GM18873 (cell line): ENCODE measurements around the gene ABCF1.
"Not testable (repeated sequence)": the region's sequence is repeated elsewhere in the genome, so short reads cannot be mapped to it uniquely, and the experiment has no call there.

Experiments used
- ATAC-seq: cut with Tn5 transposase; IDR thresholded peaks from one replicate; pipeline ENCODE4 v1.9.1; 2021; ENCODE audit warnings: mild to moderate bottlenecking, moderate library complexity, moderate number of reproducible peaks; ENCODE audit not compliant: unreplicated experiment, low FRiP score

ABCF1 gene

DNA sequence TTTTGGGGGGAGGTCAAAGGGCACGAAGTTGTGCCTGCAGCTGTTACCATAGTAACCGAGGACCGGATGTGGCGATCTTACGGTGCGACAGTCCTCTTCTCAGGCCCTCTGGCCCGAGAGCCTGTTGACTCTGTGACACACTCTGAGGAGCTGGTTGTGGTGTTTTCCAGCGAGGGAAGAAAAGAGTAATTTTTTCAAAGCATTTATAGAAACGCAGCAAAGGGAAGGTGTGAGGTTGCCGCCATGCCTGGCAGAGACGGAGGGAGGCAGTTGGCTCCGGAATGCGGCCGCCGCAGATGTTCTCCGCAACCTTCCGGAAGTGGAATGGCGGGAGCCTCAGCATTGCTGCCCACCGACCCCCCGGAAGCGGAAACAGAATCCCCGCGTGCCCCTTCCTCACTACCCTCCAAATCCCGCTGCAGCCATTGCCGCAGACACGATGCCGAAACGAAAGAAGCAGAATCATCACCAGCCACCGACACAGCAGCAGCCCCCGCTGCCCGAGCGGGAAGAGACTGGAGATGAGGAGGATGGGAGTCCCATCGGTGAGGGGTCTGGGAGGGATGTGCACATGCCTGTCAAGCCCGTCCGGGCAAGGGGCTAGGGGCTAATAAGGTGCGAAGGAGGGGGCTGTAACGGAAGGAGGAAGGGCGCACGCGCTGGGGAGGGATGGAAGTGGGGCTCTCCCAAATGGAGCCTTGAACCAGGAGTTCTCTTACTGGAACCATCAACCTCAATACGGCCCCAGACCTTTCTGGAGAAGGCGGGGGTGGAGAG lies 14.1 kb upstream of the ABCF1 start, which contains the start of gene PRR3:
PRR3 (plus strand) TSS at position 390 of the 777 bp plus-strand sequence; CDS start at position 440, 50 bp downstream.
- ATAC-seq = peak; percentile 46

DNA sequence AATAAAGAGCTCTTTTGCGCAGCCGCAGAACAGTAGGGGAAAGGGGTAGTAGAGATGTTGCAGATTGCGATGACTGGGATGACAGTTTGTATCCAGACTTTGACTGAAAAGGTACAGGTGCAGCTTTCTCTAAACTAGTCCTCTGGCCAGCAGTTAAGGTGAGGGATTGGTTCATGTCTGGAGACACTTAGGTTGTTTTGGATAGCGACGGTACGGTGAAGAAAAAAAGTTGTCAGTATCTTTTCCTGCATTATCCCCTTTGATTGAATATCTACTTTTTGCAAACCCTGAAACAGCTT lies 13.6 kb upstream of the ABCF1 start:
- ATAC-seq = no peak

DNA sequence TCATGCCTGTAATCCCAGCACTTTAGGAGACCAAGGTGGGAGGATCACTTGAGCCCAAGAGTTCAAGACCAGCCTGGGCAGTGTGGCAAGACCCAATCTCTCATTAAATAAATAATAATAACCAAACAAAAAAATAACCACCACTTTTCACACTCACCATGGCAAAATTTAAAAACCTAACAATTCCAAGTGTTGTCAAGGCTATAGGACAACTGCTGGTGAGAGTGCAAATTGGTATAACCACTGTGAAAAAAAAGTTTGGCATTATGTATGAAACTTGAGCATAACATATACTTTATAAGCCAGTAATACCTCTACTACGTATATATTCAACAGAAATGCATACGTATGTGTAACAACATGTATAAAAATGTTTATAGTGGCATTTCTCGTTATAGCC lies 10.3 kb upstream of the ABCF1 start:
- no peak for ATAC-seq

DNA sequence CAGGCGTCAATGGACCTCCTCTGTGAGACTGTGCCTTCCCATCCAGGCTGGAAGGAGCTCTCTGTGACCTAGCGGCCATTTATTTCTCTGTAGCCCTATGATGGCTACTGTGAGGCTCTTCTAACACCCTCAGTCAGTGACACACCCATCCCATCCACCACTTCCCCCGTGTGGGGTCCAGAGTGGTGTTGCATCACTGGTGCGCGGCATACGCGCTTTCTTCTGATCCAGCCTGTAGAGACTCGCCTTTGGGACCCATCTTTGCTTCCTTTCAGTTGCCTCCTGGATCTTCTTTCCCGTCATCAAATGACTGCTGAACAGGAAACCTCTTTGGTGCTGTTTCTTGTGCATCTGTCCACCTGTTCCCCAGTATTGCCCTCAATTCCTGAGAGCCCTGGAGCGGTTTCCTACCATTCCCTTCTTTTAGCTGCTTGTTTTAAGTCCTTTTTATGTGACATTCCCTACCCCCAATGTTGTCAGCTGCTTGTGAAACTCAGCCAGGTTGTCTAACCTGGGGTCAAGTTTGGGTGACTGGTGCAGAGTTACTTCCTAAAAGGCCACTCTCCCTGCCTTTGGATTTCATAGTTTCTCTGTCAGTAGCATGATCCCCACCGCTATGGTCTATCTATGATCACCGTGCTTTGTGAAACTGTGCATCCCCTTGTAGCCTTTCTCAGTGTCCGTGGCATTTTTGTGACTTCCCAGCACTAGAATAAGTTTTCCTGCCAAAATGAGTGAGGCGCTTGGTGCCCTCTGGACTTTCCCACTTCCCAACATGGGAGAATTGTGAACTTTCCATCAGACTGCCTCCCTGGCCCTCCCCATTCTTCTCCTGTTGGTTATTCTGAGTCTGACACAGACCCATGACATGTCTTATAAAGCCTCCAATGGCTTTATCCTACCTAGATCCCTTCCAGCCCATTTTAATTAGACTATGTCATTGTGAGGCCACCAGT lies 8.5 kb upstream of the ABCF1 start:
- no peak for ATAC-seq

GRCh38 chr6:30564114-30564513 lies 7.1 kb upstream of the ABCF1 start:
- ATAC-seq = no peak

DNA sequence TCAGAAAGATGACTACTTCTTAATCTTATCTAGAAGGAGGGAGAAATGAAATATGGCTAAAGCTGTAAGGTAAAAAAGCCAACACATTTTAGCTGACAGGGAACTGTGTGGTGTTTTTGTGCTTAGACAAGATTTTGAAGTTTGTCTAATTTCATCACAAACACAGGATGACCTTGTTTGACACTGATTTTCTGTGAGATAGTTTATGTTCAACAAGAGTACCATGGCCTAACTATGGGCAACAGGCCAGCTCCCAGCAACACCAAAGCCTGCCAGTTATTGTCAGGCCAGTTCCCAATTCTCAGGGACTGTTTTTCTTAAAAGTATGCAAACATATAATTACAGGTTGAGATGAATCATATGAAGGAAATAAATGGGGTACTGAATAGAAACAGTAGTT lies 5.5 kb upstream of the ABCF1 start:
- ATAC-seq = no peak

- ATAC-seq = no peak
These were observed 3.0 kb upstream of the ABCF1 start for GRCh38 chr6:30568245-30568644.

DNA sequence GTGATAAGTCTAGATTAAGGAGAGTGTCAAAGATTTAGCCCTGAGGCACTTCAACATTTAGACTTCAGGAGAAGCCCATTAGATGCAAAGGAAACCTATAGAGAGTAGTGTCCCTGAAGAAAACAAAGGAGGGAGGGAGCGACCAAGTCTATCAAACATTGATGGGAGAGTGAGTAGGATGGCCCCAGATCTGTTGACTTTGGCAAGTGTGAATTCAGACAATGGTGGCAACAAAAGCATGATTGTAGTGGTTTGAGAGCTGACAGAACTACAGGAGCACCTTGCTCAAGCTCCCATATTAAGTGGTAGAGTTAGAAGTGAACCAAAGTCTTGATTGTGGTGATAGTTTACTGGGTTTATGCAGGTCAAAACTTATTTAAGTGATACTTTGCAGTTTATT lies 979 bp upstream of the ABCF1 start:
- no peak for ATAC-seq

- peak; percentile 17 for ATAC-seq
These were observed 535 bp upstream of the ABCF1 start for GRCh38 chr6:30570740-30571074.

- ATAC-seq = no peak
These were observed 480 bp downstream of the ABCF1 start for GRCh38 chr6:30571762-30572082.

DNA sequence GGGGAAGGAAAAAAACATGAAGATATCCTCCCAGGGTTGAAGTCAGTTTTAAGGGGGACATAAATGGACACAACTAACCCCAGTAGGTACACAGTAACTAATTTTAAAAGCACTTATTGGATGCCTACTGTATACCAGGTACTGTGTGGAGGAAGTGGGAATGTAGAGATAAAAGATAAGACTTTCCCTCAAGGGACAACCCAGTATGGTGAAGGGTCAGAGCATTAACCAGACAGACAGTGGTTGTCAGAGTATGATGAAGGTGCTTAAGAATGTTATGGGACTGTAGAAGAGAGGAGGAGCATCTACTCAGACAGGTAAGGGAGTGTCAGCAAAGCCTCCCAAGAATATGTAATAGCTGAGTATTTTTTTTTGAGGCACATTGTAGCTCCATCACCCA lies 906 bp downstream of the ABCF1 start:
- no peak for ATAC-seq

GRCh38 chr6:30573113-30573512 lies 1.9 kb downstream of the ABCF1 start:
- ATAC-seq = no peak

GRCh38 chr6:30578051-30578450 lies 6.8 kb downstream of the ABCF1 start:
- no peak for ATAC-seq

- no peak for ATAC-seq
These were observed 12.7 kb downstream of the ABCF1 start for GRCh38 chr6:30583921-30584320.

- no peak for ATAC-seq
These were observed 18.6 kb downstream of the ABCF1 start for GRCh38 chr6:30589754-30590358.

DNA sequence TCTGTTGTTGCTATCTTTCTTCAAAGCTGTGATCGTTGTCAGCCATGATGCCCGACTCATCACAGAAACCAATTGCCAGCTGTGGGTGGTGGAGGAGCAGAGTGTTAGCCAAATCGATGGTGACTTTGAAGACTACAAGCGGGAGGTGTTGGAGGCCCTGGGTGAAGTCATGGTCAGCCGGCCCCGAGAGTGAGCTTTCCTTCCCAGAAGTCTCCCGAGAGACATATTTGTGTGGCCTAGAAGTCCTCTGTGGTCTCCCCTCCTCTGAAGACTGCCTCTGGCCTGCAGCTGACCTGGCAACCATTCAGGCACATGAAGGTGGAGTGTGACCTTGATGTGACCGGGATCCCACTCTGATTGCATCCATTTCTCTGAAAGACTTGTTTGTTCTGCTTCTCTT lies 19.3 kb downstream of the ABCF1 start:
- ATAC-seq = no peak

- ATAC-seq = no peak
These were observed 19.8 kb downstream of the ABCF1 start for GRCh38 chr6:30591008-30591407.

DNA sequence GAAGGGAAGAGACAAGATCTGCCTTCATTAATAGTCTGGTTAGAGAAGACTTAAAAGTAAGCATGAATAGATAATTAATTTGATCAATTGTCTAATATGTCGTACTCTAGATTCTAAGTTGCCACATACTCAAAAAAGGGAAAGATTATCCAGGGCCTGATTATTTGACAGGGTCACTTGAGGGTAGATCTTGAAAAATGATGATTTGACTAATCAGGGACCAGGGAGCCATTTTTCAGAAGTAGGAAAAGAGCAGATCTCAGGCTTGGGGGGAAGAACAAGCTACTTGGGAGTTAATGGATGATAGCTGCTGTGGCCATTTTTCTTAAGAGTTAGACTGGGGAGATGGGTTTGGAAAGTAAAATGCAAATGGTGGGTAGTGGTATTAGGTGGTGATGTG lies 21.0 kb downstream of the ABCF1 start:
- ATAC-seq = no peak

DNA sequence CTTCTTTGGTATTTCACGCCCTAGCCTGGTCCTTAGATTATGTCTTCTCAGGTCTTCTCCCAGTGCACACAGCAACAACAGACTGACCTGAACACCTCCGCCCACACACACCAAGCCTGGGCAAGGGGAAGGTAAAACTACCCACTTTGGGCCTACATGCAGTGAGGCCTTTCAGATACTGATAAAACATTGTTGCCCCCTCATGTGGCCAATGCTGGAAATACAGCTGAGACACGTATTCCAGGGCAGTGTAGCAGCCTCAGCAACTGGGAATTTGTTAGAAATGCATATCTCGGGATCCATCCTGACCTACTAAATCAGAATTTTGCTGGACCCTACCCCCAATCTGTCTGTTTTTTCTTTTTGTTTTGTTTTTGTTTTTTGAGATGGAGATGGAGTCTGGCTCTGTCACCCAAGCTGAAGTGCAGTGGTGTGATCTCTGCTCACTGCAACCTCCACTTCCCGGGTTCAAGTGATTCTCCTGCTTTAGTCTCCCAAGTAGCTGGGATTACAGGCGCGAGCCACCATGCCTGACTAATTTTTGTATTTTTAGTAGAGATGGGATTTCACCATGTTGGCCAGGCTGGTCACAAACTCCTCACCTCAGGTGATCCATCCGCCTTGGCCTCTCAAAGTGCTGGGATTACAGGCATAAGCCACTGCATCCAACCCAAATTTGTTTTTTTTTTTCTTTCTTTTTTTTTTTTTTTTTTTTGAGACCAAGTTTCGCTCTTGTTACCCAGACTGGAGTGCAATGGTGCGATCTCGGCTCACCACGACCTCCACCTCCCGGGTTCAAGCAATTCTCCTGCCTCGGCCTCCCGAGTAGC lies 26.3 kb downstream of the ABCF1 start:
- ATAC-seq = not testable (repeated sequence)

DNA sequence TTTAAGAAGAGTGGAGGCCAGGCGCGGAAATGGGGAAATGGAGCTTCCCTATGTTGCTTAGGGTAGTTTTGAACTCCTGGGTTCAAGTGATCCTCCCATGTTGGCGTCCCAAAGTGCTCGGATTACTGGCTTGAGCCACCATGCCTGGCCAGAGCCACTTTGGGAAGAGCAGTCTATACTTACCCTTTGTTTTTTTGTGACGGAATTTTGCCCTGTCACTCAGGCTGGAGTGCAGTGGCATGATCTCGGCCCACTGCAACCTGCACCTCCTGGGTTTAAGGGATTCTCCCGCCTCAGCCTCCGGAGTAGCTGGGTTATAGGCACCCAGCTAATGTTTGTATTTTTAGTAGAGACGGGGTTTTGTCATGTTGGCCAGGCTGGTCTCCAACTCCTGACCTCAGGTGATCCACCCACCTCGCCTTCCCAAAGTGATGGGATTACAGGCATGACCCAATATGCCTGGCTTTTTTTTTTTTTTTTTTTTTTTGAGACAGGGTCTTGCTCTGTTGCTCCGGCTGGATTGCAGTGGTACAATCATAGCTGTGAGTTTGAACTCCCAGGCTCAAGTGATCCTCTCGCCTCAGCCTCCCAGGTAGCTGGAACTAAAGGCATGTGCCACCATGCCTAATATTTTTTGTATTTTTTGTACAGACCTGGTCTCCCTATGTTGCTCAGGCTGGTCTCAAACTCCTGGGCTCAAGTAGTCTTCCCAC lies 27.8 kb downstream of the ABCF1 start:
- ATAC-seq = no peak
